K562 (cell line): ENCODE data around the gene ROM1. TPM values are rescaled to one million over a fixed set of nuclear protein-coding genes. Genes with fewer than 3 reads are reported as not detected.

ENCODE experiments used
- EGR1 ChIP-seq: fragments of 450-650 bp; conservative IDR thresholded peaks from 2 replicates; pipeline ENCODE4 v1.6.1; 2017; ENCODE audit warnings: mild to moderate bottlenecking
- GABPA ChIP-seq: fragments of 200-800 bp; sonication (Bioruptor generic); conservative IDR thresholded peaks from 2 replicates; pipeline ENCODE4 v1.6.1; 2016; ENCODE audit warnings: low read depth, missing genetic modification characterization, missing compliant biosample characterization
- GTF2A2 ChIP-seq: IDR thresholded peaks from 2 replicates; pipeline ENCODE4 v1.6.1; 2016; ENCODE audit warnings: mild to moderate bottlenecking, missing genetic modification characterization, missing compliant biosample characterization
- IRF2 ChIP-seq: sonication (generic); formaldehyde crosslinking; IDR thresholded peaks from 2 replicates; pipeline ENCODE4 v1.8.1; 2022; ENCODE audit warnings: mild to moderate bottlenecking, missing genetic modification reagents
- MEF2A ChIP-seq: IDR thresholded peaks from 2 replicates; pipeline ENCODE4 v1.6.1; 2011; ENCODE audit warnings: low read depth, mild to moderate bottlenecking, low read length, moderate library complexity; ENCODE audit not compliant: control insufficient read depth
- MYBL2 ChIP-seq, 2 experiments: fragments of 450-650 bp in 1 of 2; sonication (generic) in 1 of 2; formaldehyde crosslinking in 1 of 2; IDR thresholded peaks; 2 replicates each; pipeline versions ENCODE4 v1.6.1 to v1.8.1; 2017 to 2022; ENCODE audit warnings: borderline replicate concordance in 1 of 2, inconsistent platforms in 1 of 2, low read depth in 1 of 2, mild to moderate bottlenecking in 1 of 2, missing genetic modification reagents in 1 of 2, moderate library complexity in 1 of 2
- NR2C2 ChIP-seq, 2 experiments: fragments of 200-800 bp in 1 of 2; sonication (Bioruptor generic) in 1 of 2; sonication (generic) in 1 of 2; formaldehyde crosslinking in 1 of 2; IDR thresholded peaks; 2 replicates each; pipeline versions ENCODE4 v1.6.1 to v1.8.0; 2016 to 2022; ENCODE audit warnings: mild to moderate bottlenecking in 1 of 2, missing compliant biosample characterization in 1 of 2, missing genetic modification characterization in 1 of 2, missing genetic modification reagents in 1 of 2
- POLR3A ChIP-seq: IDR thresholded peaks from 2 replicates; pipeline ENCODE4 v1.6.1; 2011; ENCODE audit warnings: borderline replicate concordance, mild to moderate bottlenecking, moderate library complexity; ENCODE audit not compliant: insufficient read length, insufficient read depth; ENCODE audit errors: extremely low read depth
- STAT5A ChIP-seq: IDR thresholded peaks from 2 replicates; pipeline ENCODE4 v1.6.1; 2012; ENCODE audit warnings: low read length, inconsistent platforms, borderline replicate concordance
- ZNF311 ChIP-seq: fragments of 250-450 bp; sonication (Bioruptor Pico); IDR thresholded peaks from 2 replicates; pipeline ENCODE4 v1.4.0; 2020; ENCODE audit warnings: mild to moderate bottlenecking, moderate library complexity
- ZSCAN32 ChIP-seq: fragments of 450-650 bp; formaldehyde crosslinking; IDR thresholded peaks from 2 replicates; pipeline ENCODE4 v1.4.0; 2020; ENCODE audit warnings: mild to moderate bottlenecking, moderate library complexity
- polyA plus RNA-seq, 8 experiments: library from polyadenylated mRNA; depleted of rRNA in 4 of 8; stranded (reverse) in 5 of 8; unstranded in 3 of 8; fragments of >200 nt; fragmentation: Nextera tagmentation in 2 of 8; fragmentation: Illumina TruSeq in 1 of 8; extraction: Ambion mirVana in 2 of 8; extraction: Trizol in 1 of 8; gene quantifications; 2 replicates each; pipeline versions ENCODE4 v1.2.1 to v1.2.3, GENCODE V29; 2011 to 2014; ENCODE audit warnings: inconsistent platforms in 1 of 8, missing spikeins in 1 of 8
- total RNA-seq, 7 experiments: library from RNA; depleted of rRNA in 6 of 7; stranded (reverse); fragments of >200 nt in 6 of 7; fragmentation: Illumina TruSeq in 2 of 7; extraction: Trizol in 2 of 7; gene quantifications; 2 replicates each; pipeline versions ENCODE4 v1.2.1 to v1.2.3, GENCODE V29; 2011 to 2021; ENCODE audit warnings: low replicate concordance in 1 of 7
- TF ChIP-seq, protein P1 (sequence below), 2 experiments: fragments of 450-650 bp in 1 of 2; sonication (generic) in 1 of 2; formaldehyde crosslinking in 1 of 2; IDR thresholded peaks; 2 replicates each; pipeline versions ENCODE4 v1.7.1 to v1.9.0; 2016 to 2022; ENCODE audit warnings: inconsistent platforms in 1 of 2, mild to moderate bottlenecking in 1 of 2, missing genetic modification reagents in 1 of 2
- TF ChIP-seq, protein P2 (sequence below): fragments of 250-450 bp; sonication (Bioruptor Pico); IDR thresholded peaks from 2 replicates; pipeline ENCODE4 v1.4.0; 2020; ENCODE audit warnings: mild to moderate bottlenecking, moderate library complexity
- TF ChIP-seq, protein P3 (sequence below): fragments of 450-650 bp; formaldehyde crosslinking; IDR thresholded peaks from 2 replicates; pipeline ENCODE4 v1.4.0; 2020; ENCODE audit warnings: mild to moderate bottlenecking

The ROM1 gene
- total and polyA plus RNA-seq, 9 of the 15 experiments (the other 6 are each of a cell fraction or from before 2014, with no cell fraction given) = 0.75 to 4.0 (median 2.6) TPM

DNA sequence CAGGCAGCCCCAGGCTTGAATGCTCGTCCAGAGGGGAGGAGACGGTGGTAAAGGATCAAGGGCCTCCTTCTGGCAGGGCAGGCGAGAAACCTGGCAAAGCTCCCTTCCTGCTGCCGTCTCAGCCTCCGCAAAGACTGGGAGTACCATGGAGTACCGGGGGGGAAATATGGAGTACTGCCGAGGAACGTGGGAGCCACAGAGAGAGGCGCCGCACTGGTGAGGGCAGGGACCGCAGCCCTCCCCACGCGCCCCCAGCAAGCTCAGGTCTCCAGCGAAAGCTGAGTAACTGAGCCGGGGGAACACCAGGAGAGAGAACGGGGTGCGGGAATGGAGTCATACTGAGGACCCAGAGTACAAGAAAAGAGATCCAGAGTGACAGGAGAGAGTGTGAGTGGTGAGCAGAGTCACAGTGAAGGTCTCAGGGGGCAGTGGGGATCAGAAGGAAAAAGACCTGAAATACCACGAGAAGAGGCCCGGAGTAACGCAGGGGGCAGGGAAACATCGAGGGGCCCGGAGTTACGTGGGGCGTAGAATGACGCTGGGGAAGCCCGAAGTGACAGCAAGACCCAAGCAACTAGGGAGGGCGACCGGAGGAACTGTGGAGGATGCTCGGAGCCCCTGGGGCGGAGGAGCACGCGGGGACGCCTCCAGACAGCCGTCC, 1.2 kb upstream of the ROM1 start (continued):
- TF ChIP-seq, protein P1, sequence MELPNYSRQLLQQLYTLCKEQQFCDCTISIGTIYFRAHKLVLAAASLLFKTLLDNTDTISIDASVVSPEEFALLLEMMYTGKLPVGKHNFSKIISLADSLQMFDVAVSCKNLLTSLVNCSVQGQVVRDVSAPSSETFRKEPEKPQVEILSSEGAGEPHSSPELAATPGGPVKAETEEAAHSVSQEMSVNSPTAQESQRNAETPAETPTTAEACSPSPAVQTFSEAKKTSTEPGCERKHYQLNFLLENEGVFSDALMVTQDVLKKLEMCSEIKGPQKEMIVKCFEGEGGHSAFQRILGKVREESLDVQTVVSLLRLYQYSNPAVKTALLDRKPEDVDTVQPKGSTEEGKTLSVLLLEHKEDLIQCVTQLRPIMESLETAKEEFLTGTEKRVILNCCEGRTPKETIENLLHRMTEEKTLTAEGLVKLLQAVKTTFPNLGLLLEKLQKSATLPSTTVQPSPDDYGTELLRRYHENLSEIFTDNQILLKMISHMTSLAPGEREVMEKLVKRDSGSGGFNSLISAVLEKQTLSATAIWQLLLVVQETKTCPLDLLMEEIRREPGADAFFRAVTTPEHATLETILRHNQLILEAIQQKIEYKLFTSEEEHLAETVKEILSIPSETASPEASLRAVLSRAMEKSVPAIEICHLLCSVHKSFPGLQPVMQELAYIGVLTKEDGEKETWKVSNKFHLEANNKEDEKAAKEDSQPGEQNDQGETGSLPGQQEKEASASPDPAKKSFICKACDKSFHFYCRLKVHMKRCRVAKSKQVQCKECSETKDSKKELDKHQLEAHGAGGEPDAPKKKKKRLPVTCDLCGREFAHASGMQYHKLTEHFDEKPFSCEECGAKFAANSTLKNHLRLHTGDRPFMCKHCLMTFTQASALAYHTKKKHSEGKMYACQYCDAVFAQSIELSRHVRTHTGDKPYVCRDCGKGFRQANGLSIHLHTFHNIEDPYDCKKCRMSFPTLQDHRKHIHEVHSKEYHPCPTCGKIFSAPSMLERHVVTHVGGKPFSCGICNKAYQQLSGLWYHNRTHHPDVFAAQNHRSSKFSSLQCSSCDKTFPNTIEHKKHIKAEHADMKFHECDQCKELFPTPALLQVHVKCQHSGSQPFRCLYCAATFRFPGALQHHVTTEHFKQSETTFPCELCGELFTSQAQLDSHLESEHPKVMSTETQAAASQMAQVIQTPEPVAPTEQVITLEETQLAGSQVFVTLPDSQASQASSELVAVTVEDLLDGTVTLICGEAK (IDR thresholded peaks at IDR 0.05) = peak; percentile 38; the same call in 1 of the 2 replicates
- TF ChIP-seq, protein P1 (CRISPR knock-in tag; IDR thresholded peaks at IDR 0.05) = no peak
- no peak for TF ChIP-seq EGR1
- no peak for TF ChIP-seq GTF2A2 (tag)
- TF ChIP-seq MYBL2 (IDR thresholded peaks at IDR 0.05; ENCODE audit: low read depth) = no peak
- no peak for TF ChIP-seq MYBL2 (CRISPR knock-in tag; IDR thresholded peaks at IDR 0.05; ENCODE audit: borderline replicate concordance)
- no peak for TF ChIP-seq GABPA (tag)
- no peak for TF ChIP-seq STAT5A
- TF ChIP-seq ZNF311 (CRISPR knock-in tag) = no peak
- TF ChIP-seq, protein P2, sequence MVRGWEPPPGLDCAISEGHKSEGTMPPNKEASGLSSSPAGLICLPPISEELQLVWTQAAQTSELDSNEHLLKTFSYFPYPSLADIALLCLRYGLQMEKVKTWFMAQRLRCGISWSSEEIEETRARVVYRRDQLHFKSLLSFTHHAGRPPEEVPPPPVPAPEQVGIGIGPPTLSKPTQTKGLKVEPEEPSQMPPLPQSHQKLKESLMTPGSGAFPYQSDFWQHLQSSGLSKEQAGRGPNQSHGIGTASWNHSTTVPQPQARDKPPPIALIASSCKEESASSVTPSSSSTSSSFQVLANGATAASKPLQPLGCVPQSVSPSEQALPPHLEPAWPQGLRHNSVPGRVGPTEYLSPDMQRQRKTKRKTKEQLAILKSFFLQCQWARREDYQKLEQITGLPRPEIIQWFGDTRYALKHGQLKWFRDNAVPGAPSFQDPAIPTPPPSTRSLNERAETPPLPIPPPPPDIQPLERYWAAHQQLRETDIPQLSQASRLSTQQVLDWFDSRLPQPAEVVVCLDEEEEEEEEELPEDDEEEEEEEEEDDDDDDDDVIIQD (CRISPR knock-in tag) = no peak
- no peak for TF ChIP-seq ZSCAN32
- TF ChIP-seq, protein P3, sequence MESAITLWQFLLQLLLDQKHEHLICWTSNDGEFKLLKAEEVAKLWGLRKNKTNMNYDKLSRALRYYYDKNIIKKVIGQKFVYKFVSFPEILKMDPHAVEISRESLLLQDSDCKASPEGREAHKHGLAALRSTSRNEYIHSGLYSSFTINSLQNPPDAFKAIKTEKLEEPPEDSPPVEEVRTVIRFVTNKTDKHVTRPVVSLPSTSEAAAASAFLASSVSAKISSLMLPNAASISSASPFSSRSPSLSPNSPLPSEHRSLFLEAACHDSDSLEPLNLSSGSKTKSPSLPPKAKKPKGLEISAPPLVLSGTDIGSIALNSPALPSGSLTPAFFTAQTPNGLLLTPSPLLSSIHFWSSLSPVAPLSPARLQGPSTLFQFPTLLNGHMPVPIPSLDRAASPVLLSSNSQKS = no peak
- TF ChIP-seq NR2C2 (CRISPR knock-in tag; IDR thresholded peaks at IDR 0.05) = no peak
- no peak for TF ChIP-seq NR2C2 (tag; IDR thresholded peaks at IDR 0.05)
- no peak for TF ChIP-seq POLR3A
- TF ChIP-seq IRF2 = no peak
- TF ChIP-seq MEF2A = no peak
